ENCODE results near the gene NEK10. TPM values are rescaled to one million over a fixed set of nuclear protein-coding genes. Genes with fewer than 3 reads are reported as not detected.

The NEK10 gene
- total RNA-seq, 1 experiment from 2014 or later, result 0.66 TPM

- Histone ChIP-seq H3T11ph (ENCODE audit: low read length) (no peak overlapping the region), H3K14ac (ENCODE audit: insufficient read depth, low read length) (no peak overlapping the region), H3K9ac (ENCODE audit: extremely low read depth, insufficient read length, low read length) (no peak overlapping the region), H3K4me1 (ENCODE audit: insufficient read depth, low read length) (no peaks in the 10 kb centered on the region), H3K4ac (ENCODE audit: low read depth, low read length) (no peak overlapping the region), H4K8ac (replicated peaks; ENCODE audit: insufficient read length, low read depth, low read length) (no peak overlapping the region), H3K18ac (ENCODE audit: insufficient read length, low read depth, low read length) (no peak overlapping the region), H3K56ac (ENCODE audit: insufficient read length, low read depth, low read length) (no peak overlapping the region), H2AK5ac (ENCODE audit: insufficient read length, low read length) (no peak overlapping the region), H2BK12ac (ENCODE audit: insufficient read length, low read depth, low read length) (no peak overlapping the region), H3K79me1 (ENCODE audit: insufficient read depth, low read depth, low read length, poor library complexity, severe bottlenecking) (no peaks in the 10 kb centered on the region), H3K4me2 (ENCODE audit: insufficient read depth, insufficient read length, low read length) (no peak overlapping the region), H3K23ac (ENCODE audit: insufficient read length, low read depth, low read length) (no peak overlapping the region), H4K20me1 (ENCODE audit: control insufficient read depth, insufficient read depth, insufficient read length) (no peaks in the 10 kb centered on the region), H3K79me2 (ENCODE audit: insufficient read depth, low read length) (no peaks in the 10 kb centered on the region), H3K27me3 (ENCODE audit: insufficient read depth, low read length) (no peaks in the 10 kb centered on the region), H3K23me2 (ENCODE audit: insufficient read length, low read depth, low read length, poor library complexity, severe bottlenecking) (no peaks in the 10 kb centered on the region), H2AFZ (ENCODE audit: low read length) (no peak overlapping the region), H2BK5ac (ENCODE audit: insufficient read length, low read length) (no peak overlapping the region), H2BK120ac (ENCODE audit: low read depth, low read length, poor library complexity, severe bottlenecking) (no peak overlapping the region), H2BK20ac (ENCODE audit: low read depth, low read length, poor library complexity, severe bottlenecking) (no peak overlapping the region), H2BK15ac (ENCODE audit: low read depth, low read length) (no peak overlapping the region), H3K9me3 (ENCODE audit: control insufficient read depth, low read depth, low read length) (no peaks in the 10 kb centered on the region), H3K27ac (ENCODE audit: insufficient read length, low read depth, low read length) (no peak overlapping the region), H4K5ac (ENCODE audit: insufficient read length, low read depth, low read length) (no peak overlapping the region), H4K91ac (ENCODE audit: insufficient read length, low read depth, low read length) (no peak overlapping the region)
- Mint-ChIP-seq H3K4me3 (no peak overlapping the region), H3K27ac (no peak overlapping the region), H3K27me3 (ENCODE audit: low read depth) (no peaks in the 10 kb centered on the region), H3K36me3 (ENCODE audit: insufficient read depth in 1 of 3, low read depth in 3 of 3) (no peaks in the 10 kb centered on the region; a peak in 2 of 7 replicates), H3K4me1 (no peaks in the 10 kb centered on the region), H3K9me3 (peaks cover 0 to 2% of the 10 kb centered on the region in 2 experiments; a peak in 2 of 5 replicates)
- DNase-seq, result no peak
- TF ChIP-seq CTCF (conservative IDR thresholded peaks at IDR 0.05), result no peak
- WGBS (ENCODE audit: extremely low coverage, insufficient read length, low lambda C conversion rate), result no CpG with 5 or more reads among the region's 1 CpG
Measured at GRCh38 chr3:27340534-27340933, 28.6 kb downstream of the NEK10 start.

All from H9 (cell line).